ENCODE results near the gene KIAA1549.

DNA sequence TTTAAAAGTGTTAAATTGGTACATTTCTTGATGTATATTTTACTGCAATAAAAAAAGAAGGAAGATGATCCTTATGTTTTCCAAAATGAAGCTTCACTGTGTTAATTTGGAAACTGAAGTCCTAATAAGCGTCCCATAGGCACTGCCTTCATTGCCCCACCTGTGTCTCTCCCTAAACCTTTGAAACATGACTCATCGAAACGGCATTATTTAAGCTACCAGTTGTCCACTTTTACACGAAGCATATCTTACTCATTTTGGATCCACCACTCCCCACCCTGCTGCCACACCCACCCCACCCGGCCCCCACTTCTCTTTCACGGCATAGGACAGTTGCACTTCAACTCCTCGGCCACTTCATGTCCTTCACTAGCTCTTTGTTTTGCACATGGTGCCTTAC, 85.5 kb downstream of the KIAA1549 start:
- TF ChIP-seq POLR2A (IDR thresholded peaks at IDR 0.05), result no peak
- TF ChIP-seq CTCF (IDR thresholded peaks at IDR 0.05), result no peak

Measured in testis (tissue), 2 donors.